Left ventricle myocardium inferior (tissue), 1 donor: Measurements from ENCODE around the gene IKZF1. TPM values are rescaled to one million over a fixed set of nuclear protein-coding genes. Genes with fewer than 3 reads are reported as not detected.

Experiments used
- DNase-seq: peaks from one replicate; pipeline ENCODE4 v3.0.0-alpha.2; 2020
- H3K27ac ChIP-seq: fragments of 200-600 bp; replicated peaks from 2 replicates; pipeline ENCODE4 v1.8.0; 2021
- H3K27me3 ChIP-seq: fragments of 200-600 bp; 2 replicates; pipeline ENCODE4 v1.8.0; 2021; ENCODE audit warnings: low read depth
- H3K36me3 ChIP-seq: fragments of 200-600 bp; 2 replicates; pipeline ENCODE4 v1.8.0; 2021
- H3K4me1 ChIP-seq: fragments of 200-600 bp; 2 replicates; pipeline ENCODE4 v1.8.0; 2021
- H3K4me3 ChIP-seq: fragments of 200-600 bp; 2 replicates; pipeline ENCODE4 v1.8.0; 2021; ENCODE audit warnings: mild to moderate bottlenecking, moderate library complexity
- H3K9me3 ChIP-seq: fragments of 200-600 bp; replicated peaks from 2 replicates; pipeline ENCODE4 v1.8.0; 2021
- intact Hi-C: fragments of 100-400 bp; cut with micrococcal nuclease; formaldehyde crosslinking; loops from one replicate; pipeline ENCODE4 v1.11.0; 2022
- total RNA-seq: library from RNA; stranded (reverse); fragmentation: NEBNext Ultra II Directional; extraction: Animal tissue kit (Norgen Biotek cat#: 25700); gene quantifications from one replicate; pipeline ENCODE4 v1.2.1, GENCODE V29; 2021
- TF ChIP-seq, protein P1 (sequence below): fragments of 200-600 bp; IDR thresholded peaks from 2 replicates; pipeline ENCODE4 v1.8.0; 2021; ENCODE audit warnings: antibody characterized with exemption, mild to moderate bottlenecking, borderline replicate concordance
- donor health status: DM: no; HTN: yes; CAD: no; lungs with severe emphysema.

Gene IKZF1
- total RNA-seq, 1 donor from 2014 or later, result 2.1 TPM

DNA sequence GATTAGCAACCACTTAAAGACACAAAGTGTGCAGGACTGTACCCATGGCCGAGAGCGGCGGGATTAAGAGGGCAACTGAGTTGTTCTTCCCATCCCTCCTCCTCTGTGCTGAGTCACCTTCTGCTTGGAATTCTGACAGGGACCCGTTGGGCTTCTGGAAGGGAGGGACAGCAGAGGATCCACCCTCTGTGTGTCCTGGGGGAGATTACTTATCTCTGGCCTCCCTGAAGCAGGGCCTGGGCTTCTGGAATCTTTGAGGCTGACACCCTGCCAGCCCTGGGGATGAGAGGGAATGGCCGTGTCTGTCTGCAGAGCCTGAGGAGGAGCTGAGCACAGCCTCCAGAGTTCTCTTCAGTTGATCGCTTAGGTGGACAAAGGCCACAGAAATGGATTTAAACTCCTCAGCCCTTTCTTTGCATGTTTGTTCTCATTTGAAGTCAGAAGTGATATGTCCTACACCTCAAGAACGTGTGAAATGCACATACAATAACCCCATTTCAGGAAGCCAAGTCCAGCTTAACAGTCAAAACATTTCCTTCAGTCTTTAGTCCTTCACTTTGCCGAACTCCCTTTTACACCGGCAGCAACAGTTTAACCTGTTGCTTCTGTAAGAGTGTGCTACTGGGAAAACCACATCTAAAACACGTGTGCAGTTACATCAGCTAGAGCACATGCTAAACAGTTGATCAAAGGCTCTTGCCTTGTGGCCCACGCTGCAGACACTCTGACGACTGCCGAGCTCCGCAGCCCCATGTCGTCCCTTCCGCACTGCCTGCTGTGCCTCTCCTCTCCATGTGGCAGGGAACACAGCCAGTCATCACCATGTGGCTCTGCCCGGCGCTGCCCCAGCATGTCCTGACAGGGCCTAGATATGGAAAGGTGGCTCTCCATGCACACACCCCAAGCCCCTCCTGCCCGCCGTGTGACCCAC, 55.7 kb downstream of the IKZF1 start:
- no peak overlapping the region for H3K27ac ChIP-seq
- H3K4me3 ChIP-seq, result no peak overlapping the region
- peaks cover 85% of the 10 kb centered on the region for H3K27me3 ChIP-seq
- no peak for DNase-seq
- TF ChIP-seq, protein P1, sequence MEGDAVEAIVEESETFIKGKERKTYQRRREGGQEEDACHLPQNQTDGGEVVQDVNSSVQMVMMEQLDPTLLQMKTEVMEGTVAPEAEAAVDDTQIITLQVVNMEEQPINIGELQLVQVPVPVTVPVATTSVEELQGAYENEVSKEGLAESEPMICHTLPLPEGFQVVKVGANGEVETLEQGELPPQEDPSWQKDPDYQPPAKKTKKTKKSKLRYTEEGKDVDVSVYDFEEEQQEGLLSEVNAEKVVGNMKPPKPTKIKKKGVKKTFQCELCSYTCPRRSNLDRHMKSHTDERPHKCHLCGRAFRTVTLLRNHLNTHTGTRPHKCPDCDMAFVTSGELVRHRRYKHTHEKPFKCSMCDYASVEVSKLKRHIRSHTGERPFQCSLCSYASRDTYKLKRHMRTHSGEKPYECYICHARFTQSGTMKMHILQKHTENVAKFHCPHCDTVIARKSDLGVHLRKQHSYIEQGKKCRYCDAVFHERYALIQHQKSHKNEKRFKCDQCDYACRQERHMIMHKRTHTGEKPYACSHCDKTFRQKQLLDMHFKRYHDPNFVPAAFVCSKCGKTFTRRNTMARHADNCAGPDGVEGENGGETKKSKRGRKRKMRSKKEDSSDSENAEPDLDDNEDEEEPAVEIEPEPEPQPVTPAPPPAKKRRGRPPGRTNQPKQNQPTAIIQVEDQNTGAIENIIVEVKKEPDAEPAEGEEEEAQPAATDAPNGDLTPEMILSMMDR, result no peak
- no peaks in the 10 kb centered on the region for H3K9me3 ChIP-seq
- no peaks in the 10 kb centered on the region for H3K4me1 ChIP-seq
- intact Hi-C loops, result no loop called here
- H3K36me3 ChIP-seq, result no peaks in the 10 kb centered on the region

DNA sequence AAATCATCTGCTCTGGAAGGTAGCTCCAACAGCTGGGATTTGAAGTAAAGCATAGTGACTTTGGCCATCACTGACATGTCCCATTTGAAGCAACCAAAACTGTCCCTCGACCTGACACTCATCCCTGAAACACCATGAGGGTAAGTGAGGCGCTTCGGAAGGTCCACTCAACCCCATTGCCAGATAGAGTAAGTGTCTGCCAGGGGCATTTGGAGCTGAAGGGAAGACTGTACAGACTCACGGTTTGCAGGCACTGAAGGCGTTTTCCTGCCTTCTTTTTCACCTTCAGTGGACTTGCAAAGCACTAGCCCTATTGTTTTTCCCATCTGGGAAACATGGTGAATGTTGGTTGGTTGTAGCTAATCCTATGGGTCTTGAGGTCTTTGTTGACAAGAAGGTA, 57.6 kb downstream of the IKZF1 start:
- TF ChIP-seq, protein P1, result no peak
- Histone ChIP-seq H3K4me1 (no peaks in the 10 kb centered on the region), H3K4me3 (no peak overlapping the region), H3K27ac (no peak overlapping the region), H3K27me3 (peaks cover 73% of the 10 kb centered on the region), H3K36me3 (no peaks in the 10 kb centered on the region), H3K9me3 (no peaks in the 10 kb centered on the region)
- no peak for DNase-seq
- intact Hi-C loops, result no loop called here

DNA sequence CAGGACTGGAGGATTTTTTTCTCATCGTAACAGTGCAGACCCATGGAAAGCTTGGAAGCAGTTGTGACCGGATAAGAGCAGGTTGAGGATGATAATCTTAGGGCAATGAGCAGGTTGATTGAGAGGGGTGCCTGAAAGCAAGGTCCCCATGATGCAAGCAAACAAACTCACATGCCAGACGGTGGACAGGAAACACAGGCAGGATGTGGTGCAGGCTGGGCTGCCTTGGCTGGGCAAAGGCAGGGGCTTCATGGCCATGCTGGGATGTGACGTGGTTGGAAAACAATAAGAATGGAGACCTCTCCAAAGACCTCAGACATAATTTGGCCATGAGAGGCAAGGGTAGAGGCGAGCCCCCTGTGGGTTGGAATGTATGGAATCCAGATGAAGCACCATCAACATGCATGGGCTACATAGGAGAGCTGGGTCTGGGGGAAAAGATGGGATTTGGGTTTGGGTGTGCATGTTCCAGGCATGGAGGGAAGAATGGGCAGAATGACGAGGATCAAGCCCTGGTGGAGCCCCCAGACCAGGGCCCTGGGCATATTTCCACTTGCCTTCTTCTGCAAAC, 58.3 kb downstream of the IKZF1 start:
- no peak overlapping the region for H3K4me3 ChIP-seq
- H3K36me3 ChIP-seq, result no peaks in the 10 kb centered on the region
- H3K4me1 ChIP-seq, result no peaks in the 10 kb centered on the region
- intact Hi-C loops, result no loop called here
- TF ChIP-seq, protein P1, result no peak
- no peak overlapping the region for H3K27ac ChIP-seq
- peaks cover 68% of the 10 kb centered on the region for H3K27me3 ChIP-seq
- DNase-seq, result no peak
- peaks cover 1% of the 10 kb centered on the region for H3K9me3 ChIP-seq

DNA sequence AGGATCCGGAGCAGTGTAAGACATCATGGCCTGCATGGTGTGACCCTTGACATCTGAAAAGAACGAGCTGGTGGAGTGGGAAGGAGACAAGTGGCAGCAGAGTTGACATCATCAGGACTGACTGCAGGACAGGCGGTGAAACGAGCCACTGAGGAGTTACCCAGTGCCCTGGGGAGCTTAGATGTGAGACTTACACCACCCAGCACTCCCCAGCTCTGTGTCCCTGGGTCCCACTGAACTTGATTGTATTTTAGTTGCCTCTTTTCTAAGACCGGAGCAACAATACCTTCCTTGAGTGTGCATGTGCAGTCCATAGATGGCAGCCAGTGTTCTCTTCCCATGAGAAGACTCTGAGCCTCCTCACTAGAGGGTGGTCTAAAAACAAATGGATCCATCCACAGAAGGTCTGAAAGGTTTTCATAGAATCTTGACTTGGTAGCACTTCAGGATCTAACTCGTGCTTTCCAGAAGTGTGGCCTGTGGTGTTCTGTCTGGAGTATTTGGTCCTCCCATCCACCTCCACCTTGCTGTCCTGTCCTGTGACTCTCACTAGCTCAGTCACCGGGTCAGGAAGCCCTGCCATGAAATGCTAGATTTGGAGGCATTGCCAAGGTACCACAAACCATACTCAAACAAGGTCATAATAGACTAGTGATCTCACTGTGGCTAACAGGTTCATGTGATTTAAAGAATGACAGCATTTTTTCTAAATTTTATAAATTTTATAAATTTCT, 59.0 kb downstream of the IKZF1 start:
- TF ChIP-seq, protein P1, result no peak
- Histone ChIP-seq H3K27ac (no peak overlapping the region), H3K9me3 (peaks cover 8% of the 10 kb centered on the region), H3K4me3 (no peak overlapping the region), H3K36me3 (no peaks in the 10 kb centered on the region), H3K27me3 (peaks cover 61% of the 10 kb centered on the region), H3K4me1 (no peaks in the 10 kb centered on the region)
- intact Hi-C loops, result no loop called here
- no peak for DNase-seq

DNA sequence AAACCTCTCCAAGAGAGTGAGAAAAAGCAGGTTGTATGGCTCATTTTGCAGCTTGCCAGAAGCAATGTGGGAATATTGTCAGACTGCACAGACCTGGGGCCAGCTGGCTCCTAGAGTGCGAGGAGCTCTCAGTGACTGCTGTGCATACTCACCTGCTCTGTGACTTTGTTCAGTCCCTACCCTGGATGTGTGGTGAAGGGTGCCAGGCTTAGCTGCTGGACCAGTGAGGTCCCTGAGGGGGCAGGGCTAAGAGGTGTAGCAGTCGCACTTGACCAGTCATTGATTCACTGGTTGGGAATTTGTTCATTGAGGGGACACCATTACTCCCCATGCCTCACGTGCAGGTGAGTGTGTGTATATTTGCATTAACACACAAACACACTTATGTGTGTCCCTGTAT, 60.1 kb downstream of the IKZF1 start:
- DNase-seq, result no peak
- Histone ChIP-seq H3K27ac (no peak overlapping the region), H3K4me1 (no peaks in the 10 kb centered on the region), H3K9me3 (peaks cover 20% of the 10 kb centered on the region), H3K4me3 (no peak overlapping the region), H3K36me3 (no peaks in the 10 kb centered on the region), H3K27me3 (peaks cover 50% of the 10 kb centered on the region)
- TF ChIP-seq, protein P1, result no peak
- intact Hi-C loops, result no loop called here
